Activated T-cell treated with anti-CD3 and anti-CD28 coated beads, Interleukin-2, amount 50 U/mL, for 4 hours (primary cell): ENCODE results near the gene ATIC. TPM values are rescaled to one million over a fixed set of nuclear protein-coding genes. Genes with fewer than 3 reads are reported as not detected.
"Not testable (repeated sequence)": the region's sequence is repeated elsewhere in the genome, so short reads cannot be mapped to it uniquely, and the experiment has no call there.

ENCODE experiments used
- ATAC-seq, 2 donors: fragments of 200-7000 bp; cut with Tn5 transposase; one replicate each; pipeline ENCODE4 v1.10.0; 2021
- DNase-seq: peaks from one replicate; pipeline ENCODE4 v3.0.0-alpha.2; 2020
- H3K27me3 Mint-ChIP-seq: one replicate; pipeline ENCODE4 v1.8.0; 2021; ENCODE audit warnings: low read depth, mixed read lengths
- H3K36me3 Mint-ChIP-seq: one replicate; pipeline ENCODE4 v1.8.0; 2022; ENCODE audit warnings: mixed read lengths; ENCODE audit not compliant: insufficient read depth
- H3K4me1 Mint-ChIP-seq: one replicate; pipeline ENCODE4 v1.8.0; 2021; ENCODE audit warnings: low read depth, mixed read lengths
- H3K4me3 Mint-ChIP-seq: one replicate; pipeline ENCODE4 v1.8.0; 2021; ENCODE audit warnings: mild to moderate bottlenecking, moderate library complexity, mixed read lengths
- H3K9me3 Mint-ChIP-seq: one replicate; pipeline ENCODE4 v1.8.0; 2021; ENCODE audit warnings: mixed read lengths
- total RNA-seq, 3 donors: library from RNA; stranded (reverse); gene quantifications; one replicate each; pipeline ENCODE4 v1.2.1, GENCODE V29; 2021

ATIC gene
- total RNA-seq, 3 donors from 2014 or later = 289 to 356 (median 345) TPM

DNA sequence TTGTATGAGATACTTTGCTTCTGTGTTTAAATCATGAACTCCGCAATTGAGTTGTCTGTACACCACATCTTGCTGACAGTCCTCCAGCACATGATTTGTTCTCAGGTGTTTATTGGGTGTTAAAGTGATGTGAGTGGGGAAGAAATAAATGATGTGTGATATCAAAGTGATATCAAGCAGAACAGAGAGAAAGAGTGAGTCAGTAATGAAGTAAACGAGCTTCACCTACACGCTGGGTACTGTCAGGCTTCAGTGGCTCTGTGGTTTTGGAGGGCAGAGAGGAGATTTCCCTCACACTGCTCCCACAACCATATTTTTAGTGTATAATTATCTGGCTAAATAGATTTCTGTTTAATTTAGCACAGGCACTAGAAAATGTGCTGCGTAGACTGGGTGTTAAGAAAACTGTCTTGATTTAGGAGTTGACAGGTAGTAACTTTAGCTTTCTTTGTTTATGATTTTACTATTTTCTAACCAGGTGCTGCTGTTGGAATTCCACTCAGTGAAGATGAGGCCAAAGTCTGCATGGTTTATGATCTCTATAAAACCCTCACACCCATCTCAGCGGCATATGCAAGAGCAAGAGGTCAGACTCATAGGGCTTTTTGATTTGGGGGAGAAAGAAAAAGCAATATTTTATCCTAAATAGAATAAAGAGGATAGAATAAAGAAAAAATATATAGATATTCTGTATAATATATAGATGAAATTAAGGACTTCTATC is 21.2 kb downstream of the ATIC start:
- ATAC-seq (no peak), DNase-seq (no peak)
- H3K27me3 Mint-ChIP-seq = no peaks in the 10 kb centered on the region
- no peaks in the 10 kb centered on the region for H3K9me3 Mint-ChIP-seq
- peaks cover 56% of the 10 kb centered on the region for H3K36me3 Mint-ChIP-seq
- peaks cover 9% of the 10 kb centered on the region for H3K4me1 Mint-ChIP-seq
- no peak overlapping the region for H3K4me3 Mint-ChIP-seq

DNA sequence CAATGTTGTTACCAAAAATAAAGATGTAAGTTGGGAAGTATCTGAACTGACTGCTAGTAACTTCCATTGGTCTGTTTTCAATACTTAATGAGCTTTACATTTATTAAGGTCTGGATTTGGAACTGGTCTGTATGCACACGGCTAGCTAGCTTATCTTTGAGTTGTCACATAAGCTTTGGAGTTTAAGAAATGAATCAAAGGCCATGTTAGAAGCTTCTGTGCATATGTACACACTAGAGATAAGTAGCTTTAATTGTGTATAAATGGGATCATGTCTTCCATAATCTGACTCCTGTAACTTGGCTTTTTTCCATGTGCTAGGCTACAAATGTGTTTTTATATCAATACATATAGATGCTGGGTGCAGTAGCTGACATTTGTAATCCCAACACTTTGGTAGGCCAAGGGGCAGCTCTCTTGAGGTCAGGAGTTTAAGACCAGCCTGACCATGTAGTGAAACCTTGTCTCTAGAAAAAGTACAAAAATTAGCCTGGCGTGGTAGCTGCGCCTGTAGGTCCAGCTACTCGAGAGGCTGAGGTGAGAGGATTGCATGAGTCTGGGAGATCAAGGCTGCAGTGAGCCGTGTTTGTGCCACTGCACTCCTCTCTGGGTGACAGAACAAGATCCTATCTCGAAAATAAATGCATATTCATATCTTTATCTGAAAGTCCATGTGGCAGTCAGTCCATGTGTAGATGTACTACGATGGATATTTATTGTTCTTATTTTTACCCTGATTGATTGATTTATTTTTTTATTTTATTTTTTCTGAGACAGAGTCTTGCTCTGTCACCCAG is 27.2 kb downstream of the ATIC start:
- DNase-seq = no peak
- Mint-ChIP-seq H3K4me3 (no peak overlapping the region), H3K9me3 (no peaks in the 10 kb centered on the region), H3K4me1 (no peaks in the 10 kb centered on the region), H3K36me3 (peaks cover 53% of the 10 kb centered on the region), H3K27me3 (no peaks in the 10 kb centered on the region)
- ATAC-seq = no peak

DNA sequence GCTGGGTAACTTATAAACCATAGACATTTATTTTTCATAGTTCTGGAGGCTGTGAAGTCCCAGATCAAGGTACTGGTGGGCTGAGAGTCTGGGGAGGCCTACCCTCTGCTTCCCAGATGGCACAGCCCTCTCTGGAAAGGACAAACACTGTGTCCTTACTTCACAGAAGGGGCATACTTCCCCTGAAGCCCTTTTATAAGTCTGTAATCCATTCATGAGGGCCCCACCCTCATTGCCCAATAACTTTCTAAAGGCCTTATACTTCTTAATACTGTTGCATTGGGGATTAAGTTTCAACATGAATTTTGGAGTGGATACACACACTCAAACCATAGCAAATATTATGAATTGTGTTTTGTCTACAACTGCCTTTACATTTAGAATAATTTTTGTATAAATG is 36.0 kb downstream of the ATIC start:
- Mint-ChIP-seq H3K4me3 (no peak overlapping the region), H3K36me3 (peaks cover 71% of the 10 kb centered on the region)
- no peak for ATAC-seq

DNA sequence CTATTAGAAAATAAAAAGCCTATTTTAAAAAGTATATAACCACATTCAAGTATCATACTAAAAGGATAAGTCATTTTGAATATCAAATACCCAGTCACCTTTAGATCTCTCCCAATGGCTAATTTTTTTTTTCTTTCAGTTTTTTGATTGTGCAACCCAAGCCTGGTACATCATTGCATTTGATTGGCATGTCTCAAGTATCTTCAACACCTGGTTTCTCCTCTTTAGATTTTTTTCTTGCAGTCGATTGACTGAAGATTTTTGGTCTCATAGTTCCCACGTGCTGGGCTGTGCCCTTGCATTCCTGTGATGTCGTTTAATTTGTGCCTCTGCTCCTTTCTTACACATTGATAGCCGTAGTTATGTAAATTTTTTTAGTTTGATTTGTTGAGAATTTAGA is 40.7 kb downstream of the ATIC start:
- no peaks in the 10 kb centered on the region for H3K9me3 Mint-ChIP-seq
- no peak overlapping the region for H3K4me3 Mint-ChIP-seq
- no peaks in the 10 kb centered on the region for H3K4me1 Mint-ChIP-seq
- DNase-seq = no peak
- ATAC-seq = no peak
- peaks cover 59% of the 10 kb centered on the region for H3K36me3 Mint-ChIP-seq
- no peaks in the 10 kb centered on the region for H3K27me3 Mint-ChIP-seq

More for the DNA sequence above, 36.0 kb downstream of the ATIC start:
- Mint-ChIP-seq H3K4me1 (no peaks in the 10 kb centered on the region), H3K27me3 (no peaks in the 10 kb centered on the region), H3K9me3 (no peaks in the 10 kb centered on the region)
- no peak for DNase-seq

DNA sequence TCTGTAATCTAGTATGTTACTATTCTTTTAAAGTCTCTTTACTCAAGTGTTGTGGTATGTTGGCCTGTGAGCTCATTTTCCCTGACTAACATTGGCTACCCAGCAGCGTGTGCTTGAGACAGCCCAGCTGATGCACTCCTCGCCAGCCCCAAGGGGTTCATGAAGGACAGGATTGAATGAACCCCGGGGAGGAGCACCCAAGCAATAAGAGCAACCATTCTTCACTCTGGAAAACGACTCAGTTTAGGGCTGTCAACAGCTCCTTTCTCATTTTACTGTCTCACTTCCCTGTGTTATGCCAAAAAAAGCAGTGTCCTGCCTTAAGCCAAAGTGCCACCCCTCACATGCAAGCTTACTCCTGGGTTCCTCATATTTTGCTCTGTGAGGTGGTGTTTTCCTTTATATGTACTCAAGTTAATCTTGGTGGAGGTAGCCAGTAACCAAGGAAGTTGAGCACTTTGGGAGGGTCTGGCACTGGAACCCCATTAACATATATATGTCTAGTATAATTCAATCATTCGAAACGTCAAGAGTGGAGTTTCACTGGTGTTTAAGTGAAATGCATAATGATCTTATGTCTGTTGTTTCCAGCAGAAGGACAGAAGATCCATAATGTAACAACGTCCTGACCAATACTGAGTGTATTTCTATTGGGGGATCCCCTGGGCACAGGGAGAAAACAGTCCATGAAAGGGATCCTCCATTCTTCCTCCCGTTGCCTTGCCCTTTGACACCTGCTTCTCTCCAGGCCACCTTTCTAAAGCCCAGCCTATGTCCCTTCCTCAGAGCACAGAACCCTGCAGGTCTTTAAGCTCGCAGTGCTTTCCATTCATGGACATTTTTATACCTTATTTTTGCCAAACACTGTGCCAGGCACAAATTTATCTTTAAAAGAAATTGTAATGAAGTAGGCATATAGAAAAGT is 43.2 kb downstream of the ATIC start:
- H3K4me3 Mint-ChIP-seq = no peak overlapping the region

DNA sequence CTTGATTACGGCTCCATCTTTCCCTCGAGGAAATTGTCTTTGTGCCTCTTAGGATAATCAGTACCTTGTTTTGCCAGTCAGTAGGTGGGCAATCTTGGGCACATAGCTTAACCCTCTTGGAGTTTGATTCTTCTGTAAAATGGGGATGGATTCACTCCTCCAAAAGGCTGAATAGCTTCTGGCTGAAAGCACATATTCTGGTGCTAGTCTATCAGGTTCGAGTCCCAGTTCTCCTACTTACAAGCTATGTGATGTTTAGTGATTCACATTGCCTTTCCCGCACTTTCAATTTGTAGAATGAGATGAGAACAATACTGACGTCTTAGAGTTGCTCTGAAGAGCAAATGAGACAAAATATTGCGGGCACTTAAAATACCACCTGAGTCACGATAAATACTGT is 43.9 kb downstream of the ATIC start:
- H3K4me3 Mint-ChIP-seq = no peak overlapping the region
- H3K36me3 Mint-ChIP-seq = peaks cover 39% of the 10 kb centered on the region
- H3K4me1 Mint-ChIP-seq = no peaks in the 10 kb centered on the region
- no peaks in the 10 kb centered on the region for H3K9me3 Mint-ChIP-seq
- no peak for DNase-seq
- ATAC-seq = no peak
- no peaks in the 10 kb centered on the region for H3K27me3 Mint-ChIP-seq

More for the DNA sequence above, 43.2 kb downstream of the ATIC start:
- Mint-ChIP-seq H3K4me1 (no peaks in the 10 kb centered on the region), H3K27me3 (no peaks in the 10 kb centered on the region), H3K36me3 (peaks cover 44% of the 10 kb centered on the region), H3K9me3 (no peaks in the 10 kb centered on the region)
- ATAC-seq (no peak), DNase-seq (no peak)

DNA sequence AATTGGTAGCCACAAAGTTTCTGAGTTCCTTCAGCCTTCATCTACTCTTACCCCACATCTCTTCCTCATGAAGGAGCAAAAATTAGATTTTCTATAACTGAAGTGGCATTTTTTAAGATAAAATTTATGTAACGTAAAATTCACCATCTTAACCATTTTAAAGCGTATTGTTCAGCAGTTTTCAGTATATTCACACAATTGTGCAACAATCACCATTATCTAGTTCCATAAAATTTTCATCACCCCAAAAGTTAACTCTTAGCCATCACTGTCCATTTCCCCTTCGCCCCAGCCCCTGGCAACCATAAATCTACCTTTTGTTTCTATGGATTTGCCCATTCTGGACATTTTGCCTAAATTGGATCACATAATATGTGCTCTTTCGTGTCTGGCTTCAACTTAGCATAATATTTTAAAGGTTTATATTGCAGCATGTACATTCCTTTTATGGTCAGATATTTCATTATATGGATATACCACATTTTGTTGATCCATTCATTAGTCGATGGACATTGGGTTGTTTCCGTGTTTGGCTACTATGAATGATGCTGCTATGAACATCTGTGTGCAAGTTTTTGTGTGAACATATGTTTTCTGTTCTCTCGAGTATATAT is 44.6 kb downstream of the ATIC start:
- Mint-ChIP-seq H3K9me3 (no peaks in the 10 kb centered on the region), H3K36me3 (peaks cover 38% of the 10 kb centered on the region), H3K4me3 (no peak overlapping the region), H3K4me1 (no peaks in the 10 kb centered on the region), H3K27me3 (no peaks in the 10 kb centered on the region)
- ATAC-seq = no peak
- DNase-seq = no peak

DNA sequence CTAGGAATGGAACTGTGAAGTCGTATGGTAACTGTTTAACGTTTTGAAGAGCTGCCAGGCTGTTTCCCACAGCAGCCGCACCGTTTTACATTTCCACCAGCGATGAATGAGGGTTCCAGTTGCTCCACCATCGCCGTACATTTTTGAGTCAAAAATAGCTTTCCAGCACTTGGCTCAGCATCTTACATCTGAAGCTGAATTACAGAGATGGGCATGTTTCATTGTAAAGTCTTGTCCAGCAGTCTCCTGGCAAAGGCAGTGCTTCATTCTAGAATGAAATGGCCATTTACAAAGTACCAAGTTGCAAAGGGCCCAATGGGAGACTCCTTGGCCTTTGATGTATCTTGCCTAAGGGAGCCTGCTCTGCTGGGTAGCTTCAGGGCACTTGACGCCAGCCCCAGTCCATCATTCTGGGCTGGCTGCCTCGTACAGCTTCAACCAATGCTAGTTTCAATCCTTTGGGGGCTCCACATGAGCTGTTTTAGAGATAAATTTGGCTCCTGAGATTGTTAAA is 45.1 kb downstream of the ATIC start:
- Mint-ChIP-seq H3K27me3 (no peaks in the 10 kb centered on the region), H3K4me1 (no peaks in the 10 kb centered on the region), H3K36me3 (peaks cover 35% of the 10 kb centered on the region), H3K4me3 (no peak overlapping the region), H3K9me3 (no peaks in the 10 kb centered on the region)
- ATAC-seq = no peak
- DNase-seq = no peak

DNA sequence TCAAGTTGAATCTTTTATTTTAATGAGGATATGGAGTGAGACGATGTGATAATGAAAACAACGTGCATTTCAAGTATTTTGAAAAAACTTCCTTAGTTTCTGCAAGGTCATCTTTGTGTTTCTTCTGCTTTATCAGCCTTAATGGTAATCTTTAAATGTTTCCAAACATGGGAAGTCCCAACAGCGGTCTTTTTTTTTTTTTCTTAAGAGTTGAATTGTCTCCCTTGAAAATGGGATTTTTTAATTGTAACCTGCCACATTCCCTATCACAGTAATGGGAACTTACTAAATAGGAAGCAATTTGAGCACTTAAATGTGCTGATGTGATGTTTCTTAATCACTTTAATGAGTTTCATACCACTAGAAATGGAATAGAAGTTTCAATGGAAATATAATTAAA is 45.8 kb downstream of the ATIC start:
- ATAC-seq (no peak), DNase-seq (no peak)
- Mint-ChIP-seq H3K27me3 (no peaks in the 10 kb centered on the region), H3K4me1 (no peaks in the 10 kb centered on the region), H3K9me3 (no peaks in the 10 kb centered on the region), H3K4me3 (no peak overlapping the region), H3K36me3 (peaks cover 39% of the 10 kb centered on the region)

DNA sequence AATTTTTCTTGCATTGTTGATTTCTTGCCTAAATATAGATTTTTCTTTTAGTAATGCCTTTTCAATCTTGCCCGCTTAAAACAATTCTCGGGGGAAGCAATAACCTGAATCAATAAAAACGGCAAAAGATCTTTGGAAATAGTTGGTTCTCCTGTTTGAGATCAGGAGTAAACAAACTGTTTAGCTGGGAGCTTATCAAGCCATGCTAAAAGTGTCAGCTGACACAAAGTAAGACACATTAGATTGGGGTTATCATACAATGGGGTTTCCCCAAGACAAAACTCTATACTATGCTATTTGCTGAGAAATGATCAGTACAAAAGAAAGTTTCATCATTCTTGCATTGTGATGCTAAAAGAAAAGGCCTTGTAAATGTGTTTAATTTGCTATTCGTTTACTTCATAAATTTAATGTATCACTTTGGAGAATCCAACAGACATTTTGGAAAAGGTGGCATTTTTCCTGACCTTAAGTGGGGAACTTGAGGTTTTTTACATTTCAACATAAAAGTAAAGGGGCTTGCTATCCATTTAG is 46.5 kb downstream of the ATIC start:
- no peaks in the 10 kb centered on the region for H3K27me3 Mint-ChIP-seq
- DNase-seq (no peak), ATAC-seq (no peak)
- H3K9me3 Mint-ChIP-seq = no peaks in the 10 kb centered on the region
- no peak overlapping the region for H3K4me3 Mint-ChIP-seq
- H3K36me3 Mint-ChIP-seq = peaks cover 38% of the 10 kb centered on the region
- no peaks in the 10 kb centered on the region for H3K4me1 Mint-ChIP-seq

DNA sequence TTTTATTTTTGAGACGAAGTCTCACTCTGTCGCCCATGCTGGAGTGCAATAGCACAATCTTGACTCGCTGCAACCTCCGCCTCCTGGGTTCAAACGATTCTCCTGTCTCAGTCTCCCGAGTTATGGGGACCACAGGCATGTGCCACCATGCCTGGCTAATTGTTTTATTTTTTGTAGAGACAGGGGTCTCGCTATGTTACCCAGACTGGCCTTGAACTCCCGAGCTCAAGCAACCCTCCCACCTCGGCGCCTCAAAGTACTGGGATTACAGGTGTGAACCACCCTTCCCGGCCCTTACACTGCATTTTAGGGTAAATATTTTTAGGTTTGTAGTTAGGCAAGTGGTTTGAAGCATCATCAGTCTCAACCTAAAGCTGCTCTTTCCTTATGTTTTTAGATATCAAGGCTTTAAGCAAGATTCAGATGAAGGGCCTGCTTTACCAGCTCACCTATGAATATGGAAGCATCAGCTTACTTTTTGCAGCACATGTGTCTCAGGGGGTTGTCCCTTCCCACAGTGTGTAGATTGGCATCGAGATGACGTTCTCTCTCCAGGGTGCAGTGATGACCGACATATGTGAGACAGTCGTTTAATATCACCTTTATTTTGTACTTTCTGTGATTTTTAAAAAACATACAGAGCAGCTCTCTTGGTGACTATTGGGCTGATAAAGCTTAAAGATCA is 47.2 kb downstream of the ATIC start:
- Mint-ChIP-seq H3K4me3 (no peak overlapping the region), H3K27me3 (no peaks in the 10 kb centered on the region), H3K36me3 (peaks cover 45% of the 10 kb centered on the region), H3K4me1 (no peaks in the 10 kb centered on the region), H3K9me3 (no peaks in the 10 kb centered on the region)
- DNase-seq (no peak), ATAC-seq (no peak)

DNA sequence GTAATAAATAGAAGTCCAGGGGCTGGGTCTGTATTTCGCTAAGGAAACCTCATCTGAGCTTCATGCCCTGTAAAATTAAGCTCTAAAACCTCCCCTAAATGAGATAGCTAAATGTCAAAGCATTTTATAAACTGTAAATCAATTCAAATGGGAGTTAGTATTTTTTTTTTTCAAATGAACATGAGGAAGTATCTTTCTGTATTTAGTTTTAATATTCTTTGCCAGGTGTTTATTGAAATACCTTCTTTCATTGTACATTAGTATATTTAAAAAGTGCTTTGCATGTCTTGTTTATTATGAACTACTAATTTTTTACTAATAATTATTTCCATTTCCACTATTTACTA is 47.7 kb downstream of the ATIC start:
- no peak overlapping the region for H3K4me3 Mint-ChIP-seq
- no peaks in the 10 kb centered on the region for H3K4me1 Mint-ChIP-seq
- peaks cover 46% of the 10 kb centered on the region for H3K36me3 Mint-ChIP-seq
- no peaks in the 10 kb centered on the region for H3K27me3 Mint-ChIP-seq
- no peaks in the 10 kb centered on the region for H3K9me3 Mint-ChIP-seq
- ATAC-seq (no peak), DNase-seq (no peak)

DNA sequence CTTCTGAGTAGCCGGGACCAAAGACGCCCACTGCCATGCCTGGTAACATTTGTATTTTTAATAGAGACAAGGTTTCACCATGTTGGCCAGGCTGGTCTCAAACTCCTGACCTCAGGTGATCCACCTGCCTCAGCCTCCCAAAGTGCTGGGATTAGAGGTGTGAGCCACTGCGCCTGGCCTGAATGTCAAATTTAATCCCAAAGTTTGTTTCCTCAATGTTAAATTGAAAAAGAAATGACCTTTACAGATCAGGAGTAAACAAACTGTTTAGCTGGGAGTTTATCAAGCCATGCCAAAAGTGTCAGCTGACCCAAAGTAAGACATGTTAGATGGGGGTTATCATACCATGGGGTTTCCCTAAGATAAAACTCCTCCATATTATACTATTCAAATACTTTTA is 48.2 kb downstream of the ATIC start:
- H3K4me1 Mint-ChIP-seq, H3K27me3 Mint-ChIP-seq, ATAC-seq, H3K4me3 Mint-ChIP-seq, H3K9me3 Mint-ChIP-seq, DNase-seq: not testable (repeated sequence)
- peaks cover 46% of the 10 kb centered on the region for H3K36me3 Mint-ChIP-seq
